Measurements from ENCODE around the gene L3MBTL4. TPM values are rescaled to one million over a fixed set of nuclear protein-coding genes. Genes with fewer than 3 reads are reported as not detected.

L3MBTL4 gene
- total RNA-seq, 1 donor from 2014 or later = 1.3 TPM

GRCh38 chr18:6004119-6004518, 410.6 kb downstream of the L3MBTL4 start:
- no peak for DNase-seq (ENCODE audit: extremely low read depth, low read depth, low spot score)

- DNase-seq (ENCODE audit: extremely low read depth, low read depth, low spot score) = no peak
Observed at GRCh38 chr18:6001867-6002266, 412.8 kb downstream of the L3MBTL4 start.

GRCh38 chr18:5998907-5999306, 415.8 kb downstream of the L3MBTL4 start:
- DNase-seq (ENCODE audit: extremely low read depth, low read depth, low spot score) = no peak

GRCh38 chr18:5998166-5998881, 416.4 kb downstream of the L3MBTL4 start:
- no peak for DNase-seq (ENCODE audit: extremely low read depth, low read depth, low spot score)

GRCh38 chr18:5997361-5997760, 417.4 kb downstream of the L3MBTL4 start:
- DNase-seq (ENCODE audit: extremely low read depth, low read depth, low spot score) = no peak

GRCh38 chr18:5995626-5996025, 419.1 kb downstream of the L3MBTL4 start:
- no peak for DNase-seq (ENCODE audit: extremely low read depth, low read depth, low spot score)

GRCh38 chr18:5993938-5994337, 420.8 kb downstream of the L3MBTL4 start:
- no peak for DNase-seq (ENCODE audit: extremely low read depth, low read depth, low spot score)

- DNase-seq (ENCODE audit: extremely low read depth, low read depth, low spot score) = no peak
Observed at GRCh38 chr18:5992381-5992780, 422.3 kb downstream of the L3MBTL4 start.

GRCh38 chr18:5987249-5987648, 427.5 kb downstream of the L3MBTL4 start:
- DNase-seq (ENCODE audit: extremely low read depth, low read depth, low spot score) = no peak

GRCh38 chr18:5986257-5986931, 428.3 kb downstream of the L3MBTL4 start:
- DNase-seq (ENCODE audit: extremely low read depth, low read depth, low spot score) = no peak

GRCh38 chr18:5984245-5984644, 430.5 kb downstream of the L3MBTL4 start:
- no peak for DNase-seq (ENCODE audit: extremely low read depth, low read depth, low spot score)

- no peak for DNase-seq (ENCODE audit: extremely low read depth, low read depth, low spot score)
Observed at GRCh38 chr18:5983488-5983887, 431.2 kb downstream of the L3MBTL4 start.

- DNase-seq (ENCODE audit: extremely low read depth, low read depth, low spot score) = no peak
Observed at GRCh38 chr18:5982332-5982731, 432.4 kb downstream of the L3MBTL4 start.

- no peak for DNase-seq (ENCODE audit: extremely low read depth, low read depth, low spot score)
Observed at GRCh38 chr18:5980721-5981120, 434.0 kb downstream of the L3MBTL4 start.

- DNase-seq (ENCODE audit: extremely low read depth, low read depth, low spot score) = no peak
Observed at GRCh38 chr18:5979971-5980457, 434.7 kb downstream of the L3MBTL4 start.

GRCh38 chr18:5979176-5979888, 435.4 kb downstream of the L3MBTL4 start:
- no peak for DNase-seq (ENCODE audit: extremely low read depth, low read depth, low spot score)

- no peak for DNase-seq (ENCODE audit: extremely low read depth, low read depth, low spot score)
Observed at GRCh38 chr18:5977022-5977421, 437.7 kb downstream of the L3MBTL4 start.

GRCh38 chr18:5975111-5976002, 439.4 kb downstream of the L3MBTL4 start:
- no peak for DNase-seq (ENCODE audit: extremely low read depth, low read depth, low spot score)

- DNase-seq (ENCODE audit: extremely low read depth, low read depth, low spot score) = no peak
Observed at GRCh38 chr18:5974696-5975095, 440.0 kb downstream of the L3MBTL4 start.

- DNase-seq (ENCODE audit: extremely low read depth, low read depth, low spot score) = no peak
Observed at GRCh38 chr18:5973099-5973498, 441.6 kb downstream of the L3MBTL4 start.

- no peak for DNase-seq (ENCODE audit: extremely low read depth, low read depth, low spot score)
Observed at GRCh38 chr18:5972298-5972697, 442.4 kb downstream of the L3MBTL4 start.

Data from glomerular endothelial cell (primary cell).